ENCODE results near the gene METAP1D. TPM values are rescaled to one million over a fixed set of nuclear protein-coding genes. Genes with fewer than 3 reads are reported as not detected.

METAP1D gene
- total RNA-seq, 1 experiment from 2014 or later, result 8.6 TPM

- H3K4me3 ChIP-seq (ENCODE audit: low read depth in 2 of 2, low read length in 2 of 2), result no peak overlapping the region
- no peaks in the 10 kb centered on the region for H3K27me3 ChIP-seq (ENCODE audit: control insufficient read depth, insufficient read depth, low read length)
- no peak for ATAC-seq
- H3K36me3 ChIP-seq (ENCODE audit: control insufficient read depth, insufficient read depth, low read length), result no peaks in the 10 kb centered on the region
- no peak overlapping the region for H3K27ac ChIP-seq (ENCODE audit: low read length)
- BruUV-seq (replicated peaks), result no TSS peak
- in situ Hi-C loops (cut with HindIII; ENCODE audit: low pct_unique_long_range_greater_than_20kb, low sequenced_read_pairs), result no loop called here
- ChIA-PET CTCF (interaction anchor here (0.6 to 0.7 kb wide), 2 partner anchors 27 to 542 kb away, joined by 3 to 4 read pairs; no protein-coding TSS in a partner anchor), POLR2A (no interaction called here)
- no peak for DNase-seq (ENCODE audit: low read depth, low spot score)
- intact Hi-C loops (cut with micrococcal nuclease; ENCODE audit: unreplicated experiment), result no loop called here
- H3K9me3 ChIP-seq (ENCODE audit: control insufficient read depth, insufficient read depth, low read depth, low read length), result no peaks in the 10 kb centered on the region
- H3K4me1 ChIP-seq (ENCODE audit: control insufficient read depth, insufficient read depth, low read length), result no peaks in the 10 kb centered on the region
- TF ChIP-seq REST (IDR thresholded peaks at IDR 0.05; ENCODE audit: insufficient read depth in 1 of 2, low read depth in 2 of 2, low read length in 1 of 2) (no peak), POLR2AphosphoS5 (IDR thresholded peaks at IDR 0.05; ENCODE audit: low read depth, low read length) (no peak), CTCF (IDR thresholded peaks at IDR 0.05) (no peak), SIN3A (IDR thresholded peaks at IDR 0.05; ENCODE audit: borderline replicate concordance, insufficient read depth, low read depth, low read length) (no peak), TCF7L2 (IDR thresholded peaks at IDR 0.05; ENCODE audit: low read depth, low read length) (no peak)
Observed at GRCh38 chr2:172114579-172114978, 114.8 kb downstream of the METAP1D start.

GRCh38 chr2:172116107-172116506 is 116.4 kb downstream of the METAP1D start:
- ATAC-seq (no peak), DNase-seq (ENCODE audit: low read depth, low spot score) (no peak)
- ChIA-PET CTCF (no interaction called here), POLR2A (no interaction called here)
- H3K36me3 ChIP-seq (ENCODE audit: control insufficient read depth, insufficient read depth, low read length), result no peaks in the 10 kb centered on the region
- H3K27me3 ChIP-seq (ENCODE audit: control insufficient read depth, insufficient read depth, low read length), result no peaks in the 10 kb centered on the region
- TF ChIP-seq CTCF (IDR thresholded peaks at IDR 0.05), result no peak
- no peak for TF ChIP-seq POLR2AphosphoS5 (IDR thresholded peaks at IDR 0.05; ENCODE audit: low read depth, low read length)
- no peak for TF ChIP-seq REST (IDR thresholded peaks at IDR 0.05; ENCODE audit: insufficient read depth in 1 of 2, low read depth in 2 of 2, low read length in 1 of 2)
- no peak for TF ChIP-seq SIN3A (IDR thresholded peaks at IDR 0.05; ENCODE audit: borderline replicate concordance, insufficient read depth, low read depth, low read length)
- TF ChIP-seq TCF7L2 (IDR thresholded peaks at IDR 0.05; ENCODE audit: low read depth, low read length), result no peak
- no peaks in the 10 kb centered on the region for H3K9me3 ChIP-seq (ENCODE audit: control insufficient read depth, insufficient read depth, low read depth, low read length)
- no peak overlapping the region for H3K4me3 ChIP-seq (ENCODE audit: low read depth in 2 of 2, low read length in 2 of 2)
- intact Hi-C loops (cut with micrococcal nuclease; ENCODE audit: unreplicated experiment) (no loop called here), in situ Hi-C loops (cut with HindIII; ENCODE audit: low pct_unique_long_range_greater_than_20kb, low sequenced_read_pairs) (no loop called here)
- no peak overlapping the region for H3K27ac ChIP-seq (ENCODE audit: low read length)
- BruUV-seq (replicated peaks), result no TSS peak
- H3K4me1 ChIP-seq (ENCODE audit: control insufficient read depth, insufficient read depth, low read length), result no peaks in the 10 kb centered on the region

Data from Panc1 (cell line).